ENCODE results near the gene CD5L. TPM values are rescaled to one million over a fixed set of nuclear protein-coding genes. Genes with fewer than 3 reads are reported as not detected.

CD5L gene
- total and polyA plus RNA-seq, 10 of the 15 experiments (the other 5 are each of a cell fraction or from before 2014, with no cell fraction given) = 0.10 to 0.57 (median 0.24) TPM

- TF ChIP-seq, protein P1, sequence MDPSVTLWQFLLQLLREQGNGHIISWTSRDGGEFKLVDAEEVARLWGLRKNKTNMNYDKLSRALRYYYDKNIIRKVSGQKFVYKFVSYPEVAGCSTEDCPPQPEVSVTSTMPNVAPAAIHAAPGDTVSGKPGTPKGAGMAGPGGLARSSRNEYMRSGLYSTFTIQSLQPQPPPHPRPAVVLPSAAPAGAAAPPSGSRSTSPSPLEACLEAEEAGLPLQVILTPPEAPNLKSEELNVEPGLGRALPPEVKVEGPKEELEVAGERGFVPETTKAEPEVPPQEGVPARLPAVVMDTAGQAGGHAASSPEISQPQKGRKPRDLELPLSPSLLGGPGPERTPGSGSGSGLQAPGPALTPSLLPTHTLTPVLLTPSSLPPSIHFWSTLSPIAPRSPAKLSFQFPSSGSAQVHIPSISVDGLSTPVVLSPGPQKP (IDR thresholded peaks at IDR 0.05; ENCODE audit: low read depth, low read length) = no peak
- TF ChIP-seq GABPA (IDR thresholded peaks at IDR 0.05; ENCODE audit: low read depth) = no peak
- no peak for TF ChIP-seq HSF1 (IDR thresholded peaks at IDR 0.05; ENCODE audit: low read depth, low read length)
- TF ChIP-seq SUPT20H (IDR thresholded peaks at IDR 0.05; ENCODE audit: borderline replicate concordance, control insufficient read depth, low read depth, low read length) = no peak
- TF ChIP-seq MEF2A (IDR thresholded peaks at IDR 0.05; ENCODE audit: insufficient read depth, low read depth, low read length) = no peak
- TF ChIP-seq LARP7 (IDR thresholded peaks at IDR 0.05) = no peak
- TF ChIP-seq SPI1 (IDR thresholded peaks at IDR 0.05; ENCODE audit: borderline replicate concordance, insufficient read depth, low read depth, low read length) = no peak
- TF ChIP-seq RB1 (IDR thresholded peaks at IDR 0.05; ENCODE audit: borderline replicate concordance) = no peak
- TF ChIP-seq PAX8 (IDR thresholded peaks at IDR 0.05) = no peak
Observed at GRCh38 chr1:157838966-157839365, 2.6 kb downstream of the CD5L start (continued).

- intact Hi-C loops (cut with micrococcal nuclease; ENCODE audit: unreplicated experiment) = no loop called here
- WGBS (ENCODE audit: insufficient coverage, insufficient replicate concordance, low lambda C conversion rate, missing lambda C conversion rate) = 75% methylated on average over 12 of the region's 12 CpGs
Observed at GRCh38 chr1:157834430-157834829, 7.2 kb downstream of the CD5L start.

More at GRCh38 chr1:157834430-157834829, 7.2 kb downstream of the CD5L start:
- ChIA-PET SMC1A (ENCODE audit: uncharacterized antibody, unreplicated experiment) (interaction anchor here (2.4 kb wide), 1 partner anchor 10 kb away, joined by 6 read pairs; no protein-coding TSS in a partner anchor), RAD21 (ENCODE audit: unreplicated experiment) (no interaction called here), CTCF (interaction anchor here (0.6 kb wide), 1 partner anchor 33 kb away, joined by 3 read pairs; no protein-coding TSS in a partner anchor), POLR2A (no interaction called here)
- H2AFZ ChIP-seq (ENCODE audit: control insufficient read depth, low read depth, low read length) = no peak overlapping the region
- no peak for FAIRE-seq
- H3K9me3 ChIP-seq (replicated peaks; ENCODE audit: control insufficient read depth, insufficient read depth, low read length) = no peaks in the 10 kb centered on the region
- no peaks in the 10 kb centered on the region for H4K20me1 ChIP-seq (ENCODE audit: control insufficient read depth, insufficient read depth)
- no peak for ATAC-seq
- in situ Hi-C loops (cut with MboI) = no loop called here
- TF ChIP-seq MYC (IDR thresholded peaks at IDR 0.05; ENCODE audit: insufficient read depth, insufficient read length, insufficient replicate concordance, low read length, severe bottlenecking) (no peak), IRF4 (IDR thresholded peaks at IDR 0.05; ENCODE audit: low read depth, low read length) (no peak), EP300 (IDR thresholded peaks at IDR 0.05; ENCODE audit: borderline replicate concordance in 1 of 2, control insufficient read depth in 1 of 2, low read depth in 2 of 2, low read length in 2 of 2) (no peak), MYB (IDR thresholded peaks at IDR 0.05; ENCODE audit: borderline replicate concordance, low read depth, low read length) (no peak), STAT1 (conservative IDR thresholded peaks at IDR 0.05) (no peak)
- TF ChIP-seq, protein P2, sequence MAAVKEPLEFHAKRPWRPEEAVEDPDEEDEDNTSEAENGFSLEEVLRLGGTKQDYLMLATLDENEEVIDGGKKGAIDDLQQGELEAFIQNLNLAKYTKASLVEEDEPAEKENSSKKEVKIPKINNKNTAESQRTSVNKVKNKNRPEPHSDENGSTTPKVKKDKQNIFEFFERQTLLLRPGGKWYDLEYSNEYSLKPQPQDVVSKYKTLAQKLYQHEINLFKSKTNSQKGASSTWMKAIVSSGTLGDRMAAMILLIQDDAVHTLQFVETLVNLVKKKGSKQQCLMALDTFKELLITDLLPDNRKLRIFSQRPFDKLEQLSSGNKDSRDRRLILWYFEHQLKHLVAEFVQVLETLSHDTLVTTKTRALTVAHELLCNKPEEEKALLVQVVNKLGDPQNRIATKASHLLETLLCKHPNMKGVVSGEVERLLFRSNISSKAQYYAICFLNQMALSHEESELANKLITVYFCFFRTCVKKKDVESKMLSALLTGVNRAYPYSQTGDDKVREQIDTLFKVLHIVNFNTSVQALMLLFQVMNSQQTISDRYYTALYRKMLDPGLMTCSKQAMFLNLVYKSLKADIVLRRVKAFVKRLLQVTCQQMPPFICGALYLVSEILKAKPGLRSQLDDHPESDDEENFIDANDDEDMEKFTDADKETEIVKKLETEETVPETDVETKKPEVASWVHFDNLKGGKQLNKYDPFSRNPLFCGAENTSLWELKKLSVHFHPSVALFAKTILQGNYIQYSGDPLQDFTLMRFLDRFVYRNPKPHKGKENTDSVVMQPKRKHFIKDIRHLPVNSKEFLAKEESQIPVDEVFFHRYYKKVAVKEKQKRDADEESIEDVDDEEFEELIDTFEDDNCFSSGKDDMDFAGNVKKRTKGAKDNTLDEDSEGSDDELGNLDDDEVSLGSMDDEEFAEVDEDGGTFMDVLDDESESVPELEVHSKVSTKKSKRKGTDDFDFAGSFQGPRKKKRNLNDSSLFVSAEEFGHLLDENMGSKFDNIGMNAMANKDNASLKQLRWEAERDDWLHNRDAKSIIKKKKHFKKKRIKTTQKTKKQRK (IDR thresholded peaks at IDR 0.05; ENCODE audit: low read depth, low read length) = no peak
- BruUV-seq (replicated peaks) = no TSS peak
- H3K79me2 ChIP-seq (ENCODE audit: control insufficient read depth, insufficient read depth, low read length) = no peaks in the 10 kb centered on the region
- no peaks in the 10 kb centered on the region for H3K36me3 ChIP-seq (ENCODE audit: control insufficient read depth in 2 of 2, insufficient read depth in 2 of 2, low read length in 1 of 2)
- H3K27me3 ChIP-seq (replicated peaks in 1 of 2; ENCODE audit: control insufficient read depth in 2 of 2, insufficient read depth in 2 of 2, low read length in 1 of 2) = no peaks in the 10 kb centered on the region
- no peak overlapping the region for H3K27ac ChIP-seq (ENCODE audit: control insufficient read depth, insufficient read depth)
- DNase-seq (ENCODE audit: low read depth, low spot score) = no peak
- H3K9ac ChIP-seq (ENCODE audit: control insufficient read depth, insufficient read depth, low read length) = no peak overlapping the region
- peaks cover 42% of the 10 kb centered on the region for H3K4me1 ChIP-seq (ENCODE audit: control insufficient read depth, insufficient read depth, low read length)
- no peak overlapping the region for H3K4me2 ChIP-seq (ENCODE audit: control insufficient read depth, insufficient read depth)
- H3K4me3 ChIP-seq = no peak overlapping the region
